Activated CD8-positive, alpha-beta memory T cell treated with anti-CD3 and anti-CD28 coated beads for 4 hours (primary cell): ENCODE data around the gene GLRX3.
"Not testable (repeated sequence)": the region's sequence is repeated elsewhere in the genome, so short reads cannot be mapped to it uniquely, and the experiment has no call there.

ENCODE experiments used
- DNase-seq, 2 donors: peaks; one replicate each; pipeline ENCODE4 v3.0.0-alpha.2; 2020; ENCODE audit warnings: low read depth in 2 of 2

Gene GLRX3

GRCh38 chr10:130136226-130137089 lies at the start of gene GLRX3:
TSS of gene GLRX3 (plus strand) at chr10:130136391. CDS start at chr10:130136421, 30 bp downstream.
- peak; percentile 77 to 82 for DNase-seq

- not testable (repeated sequence) for DNase-seq
Observed at GRCh38 chr10:130090565-130090964, 45.6 kb upstream of the GLRX3 start.

- no peak for DNase-seq
Observed at GRCh38 chr10:130099344-130099743, 36.8 kb upstream of the GLRX3 start.

- DNase-seq, result no peak
Observed at GRCh38 chr10:130105724-130106123, 30.5 kb upstream of the GLRX3 start.

GRCh38 chr10:130108146-130108545 lies 28.0 kb upstream of the GLRX3 start:
- DNase-seq, result not testable (repeated sequence)

GRCh38 chr10:130108934-130109604 lies 27.1 kb upstream of the GLRX3 start:
- no peak for DNase-seq

GRCh38 chr10:130109796-130110245 lies 26.4 kb upstream of the GLRX3 start:
- peak; percentile 45 to 48 for DNase-seq

- DNase-seq, result peak; percentile 95 to 97
Observed at GRCh38 chr10:130110246-130111112, 25.7 kb upstream of the GLRX3 start, which contains the start of gene C10orf143. TSS of gene C10orf143 (minus strand) at chr10:130110830. CDS start at chr10:130110772, 58 bp downstream.

- DNase-seq, result peak; percentile 86 to 93
Observed at GRCh38 chr10:130111113-130111851, 24.9 kb upstream of the GLRX3 start.

GRCh38 chr10:130111852-130112180 lies 24.4 kb upstream of the GLRX3 start:
- DNase-seq, result no peak

GRCh38 chr10:130112821-130113220 lies 23.4 kb upstream of the GLRX3 start:
- DNase-seq, result no peak

GRCh38 chr10:130116942-130117341 lies 19.2 kb upstream of the GLRX3 start:
- not testable (repeated sequence) for DNase-seq

- DNase-seq, result not testable (repeated sequence)
Observed at GRCh38 chr10:130117535-130117934, 18.7 kb upstream of the GLRX3 start.

- no peak for DNase-seq
Observed at GRCh38 chr10:130121486-130122079, 14.6 kb upstream of the GLRX3 start.

GRCh38 chr10:130127364-130128061 lies 8.7 kb upstream of the GLRX3 start:
- DNase-seq, result peak; percentile 24 to 31

GRCh38 chr10:130128062-130128781 lies 8.0 kb upstream of the GLRX3 start:
- DNase-seq, result no peak

- DNase-seq, result no peak
Observed at GRCh38 chr10:130128922-130129321, 7.3 kb upstream of the GLRX3 start.

- DNase-seq, result no peak
Observed at GRCh38 chr10:130135676-130136225, 440 bp upstream of the GLRX3 start.

GRCh38 chr10:130137090-130137448 lies 878 bp downstream of the GLRX3 start:
- DNase-seq, result no peak
